HG03342 (cell line): ENCODE results near the gene HSPA1A.
"Not testable (repeated sequence)": the region's sequence is repeated elsewhere in the genome, so short reads cannot be mapped to it uniquely, and the experiment has no call there.

Experiments
- ATAC-seq: cut with Tn5 transposase; IDR thresholded peaks from one replicate; pipeline ENCODE4 v1.9.1; 2021; ENCODE audit warnings: mild to moderate bottlenecking, moderate library complexity; ENCODE audit not compliant: unreplicated experiment

Gene HSPA1A

DNA sequence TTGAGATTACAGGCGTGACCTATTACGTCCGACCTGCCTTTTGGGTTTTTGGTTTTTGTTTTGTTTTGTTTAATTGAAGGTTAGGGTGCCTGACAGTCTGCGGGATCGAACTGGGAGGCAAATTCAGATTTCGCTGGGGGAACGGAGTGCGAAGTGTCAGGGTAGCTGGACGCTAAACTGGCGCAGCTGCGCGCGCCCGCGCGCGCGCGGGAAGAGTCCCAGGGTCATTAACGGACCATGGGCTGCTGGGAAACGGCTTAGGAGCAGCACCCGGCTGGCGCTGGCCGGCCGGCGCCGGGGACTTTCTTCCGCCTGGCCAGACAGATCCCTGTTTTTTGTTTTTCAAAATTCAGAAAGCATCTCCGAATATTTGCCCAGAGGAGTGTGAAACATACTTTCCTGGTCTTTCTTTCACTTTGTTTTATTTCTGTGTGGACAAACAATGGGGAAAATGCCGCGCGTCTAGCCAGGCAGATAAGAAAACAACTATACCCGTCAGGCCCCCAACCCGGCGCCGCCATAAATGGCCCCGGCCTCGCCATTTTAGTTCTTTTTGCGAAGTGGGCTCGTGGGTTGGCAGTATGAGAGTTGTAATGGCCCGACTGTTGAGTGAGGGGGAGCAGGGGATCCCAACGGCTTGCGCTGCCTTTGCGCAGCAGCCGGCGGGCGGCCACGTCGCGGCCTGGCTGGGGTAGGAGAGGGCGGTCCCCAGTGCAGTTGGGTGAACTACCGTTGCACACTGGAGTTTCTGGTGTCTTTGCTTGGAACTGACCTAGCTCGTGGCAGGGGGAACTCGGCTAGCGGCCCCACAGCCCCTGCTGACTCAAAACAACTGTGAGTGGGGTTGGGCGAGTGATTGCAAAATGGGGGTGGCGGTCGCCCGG lies 19.3 kb downstream of the HSPA1A start:
- no peak for ATAC-seq

DNA sequence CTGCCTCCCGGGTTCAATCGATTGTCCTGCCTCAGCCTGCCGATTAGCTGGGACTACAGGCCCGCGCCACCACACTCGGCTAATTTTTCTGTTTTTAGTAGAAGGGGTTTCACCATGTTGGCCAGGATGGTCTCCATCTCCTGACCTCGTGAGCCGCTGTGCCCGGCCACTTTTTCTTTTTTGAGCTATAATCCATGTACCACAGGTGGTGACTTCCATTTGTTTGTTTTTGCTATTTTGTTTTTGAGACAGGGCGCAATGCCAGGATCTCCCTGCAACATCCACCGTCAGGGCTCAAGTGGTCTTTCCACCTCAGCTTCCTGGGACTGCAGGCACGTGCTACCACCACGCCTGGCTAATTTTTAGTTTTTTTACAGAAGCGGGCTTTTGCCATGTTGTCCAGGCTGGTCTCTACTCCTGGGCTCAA lies 20.7 kb downstream of the HSPA1A start:
- no peak for ATAC-seq

DNA sequence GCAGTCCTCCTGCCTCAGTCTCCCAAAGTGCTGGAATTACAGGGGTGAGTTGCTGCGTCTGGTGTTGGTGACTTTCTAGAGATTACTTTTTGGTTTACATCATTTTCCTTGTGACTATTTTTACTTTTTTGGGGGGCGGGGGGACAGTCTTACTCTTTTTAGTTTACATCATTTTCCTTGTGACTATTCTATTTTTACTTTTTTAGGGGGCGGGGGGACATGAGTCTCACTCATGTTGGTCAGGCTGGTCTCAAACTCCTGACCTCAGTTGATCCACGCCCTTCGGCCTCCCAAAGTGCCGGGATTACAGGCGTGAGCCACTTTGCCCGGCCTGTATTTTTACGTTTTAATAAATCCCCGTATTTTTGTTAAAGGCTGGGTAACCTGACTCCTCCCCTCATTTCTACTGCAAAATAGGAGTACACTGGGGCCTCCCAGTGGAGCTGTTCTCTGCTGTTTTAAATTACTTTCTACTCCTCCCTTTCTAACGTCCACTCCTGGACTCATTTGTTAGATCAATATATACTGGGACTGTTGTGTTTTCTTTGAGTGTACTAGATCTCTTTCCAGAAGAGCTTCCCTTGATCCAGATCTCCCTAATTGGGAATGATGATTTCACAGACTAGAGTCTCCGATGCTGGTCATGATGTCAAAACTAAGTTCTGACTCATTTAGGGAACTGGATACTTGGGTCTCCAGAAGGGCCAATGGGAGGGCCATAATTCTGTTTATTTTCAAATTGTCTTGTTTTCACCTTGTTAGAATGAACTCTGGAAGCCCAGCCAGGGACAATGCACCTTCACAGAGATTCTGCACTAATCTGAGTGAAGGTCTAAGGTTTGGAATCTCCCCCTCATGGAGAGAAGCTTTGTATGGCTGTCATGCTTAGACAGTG lies 21.4 kb downstream of the HSPA1A start:
- no peak for ATAC-seq

DNA sequence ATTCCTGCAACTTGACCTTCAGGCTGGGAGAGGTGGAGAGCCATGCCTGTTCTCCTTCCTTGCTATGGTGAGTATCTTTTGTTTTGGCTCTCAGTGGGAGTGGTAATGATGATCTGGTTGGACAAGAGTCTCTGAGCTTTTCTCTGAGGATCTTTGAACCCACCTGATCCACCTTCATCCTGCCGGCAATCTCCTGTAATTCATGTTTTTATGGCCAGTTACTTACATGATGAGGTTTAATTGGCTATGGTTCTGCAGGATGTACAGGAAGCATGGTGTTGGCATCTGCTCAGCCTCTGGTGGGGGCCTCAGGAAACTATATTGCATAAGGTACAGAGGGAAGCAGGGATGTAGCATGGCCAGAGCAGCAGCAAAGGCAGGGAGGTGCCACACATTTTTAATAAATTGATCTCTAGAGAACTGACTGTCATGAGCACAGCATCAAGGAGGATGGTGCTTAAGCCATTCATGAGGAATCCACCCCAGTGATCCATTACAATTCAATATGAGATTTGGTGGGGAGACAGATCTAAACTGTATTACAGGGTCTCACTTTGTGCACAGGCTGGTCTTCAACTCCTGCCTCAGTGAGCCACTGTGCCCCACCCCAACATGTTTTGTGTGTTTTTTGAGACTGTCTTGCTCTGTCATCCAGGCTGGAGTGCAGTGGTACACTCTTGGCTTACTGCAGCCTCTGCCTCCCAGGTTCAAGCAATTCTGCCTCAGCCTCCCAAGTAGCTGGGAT lies 22.2 kb downstream of the HSPA1A start:
- ATAC-seq = no peak

DNA sequence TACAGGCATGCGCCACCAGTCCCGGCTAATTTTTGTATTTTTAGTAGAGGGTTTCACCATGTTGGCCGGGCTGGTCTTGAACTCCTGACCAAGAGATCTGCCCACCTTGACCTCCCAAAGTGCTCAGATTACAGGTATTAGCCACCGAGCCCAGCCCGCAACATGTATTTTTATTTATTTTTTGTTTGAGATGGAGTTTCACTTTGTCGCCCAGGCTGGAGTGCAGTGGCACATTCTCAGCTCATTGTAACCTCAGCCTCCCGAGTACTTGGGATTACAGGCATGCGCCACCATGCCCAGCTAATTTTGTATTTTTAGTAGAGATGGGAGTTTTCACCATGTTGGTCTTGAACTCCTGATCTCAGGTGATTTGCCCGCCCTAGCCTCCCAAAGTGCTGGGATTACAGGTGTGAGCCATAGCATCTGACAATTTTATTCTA lies 22.8 kb downstream of the HSPA1A start:
- ATAC-seq = not testable (repeated sequence)

DNA sequence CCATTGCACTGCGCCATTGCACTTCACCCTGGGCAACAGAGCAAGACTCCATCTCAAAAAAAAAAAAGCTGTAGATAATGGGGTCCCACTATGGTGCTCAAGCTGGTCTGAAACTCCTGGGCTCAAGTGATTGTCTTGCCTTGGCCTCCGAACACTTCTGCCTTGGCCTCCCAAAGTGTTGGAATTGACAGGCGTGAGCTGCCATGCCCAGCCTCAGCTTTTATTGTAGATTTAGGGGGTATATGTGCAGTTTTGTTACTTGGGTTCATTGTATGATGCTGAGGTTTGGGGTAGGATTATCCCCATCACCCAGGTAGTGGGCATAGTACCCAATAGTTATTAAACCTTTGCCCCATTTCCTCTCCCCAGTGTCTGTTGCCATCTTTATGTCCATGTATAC lies 23.6 kb downstream of the HSPA1A start:
- no peak for ATAC-seq

DNA sequence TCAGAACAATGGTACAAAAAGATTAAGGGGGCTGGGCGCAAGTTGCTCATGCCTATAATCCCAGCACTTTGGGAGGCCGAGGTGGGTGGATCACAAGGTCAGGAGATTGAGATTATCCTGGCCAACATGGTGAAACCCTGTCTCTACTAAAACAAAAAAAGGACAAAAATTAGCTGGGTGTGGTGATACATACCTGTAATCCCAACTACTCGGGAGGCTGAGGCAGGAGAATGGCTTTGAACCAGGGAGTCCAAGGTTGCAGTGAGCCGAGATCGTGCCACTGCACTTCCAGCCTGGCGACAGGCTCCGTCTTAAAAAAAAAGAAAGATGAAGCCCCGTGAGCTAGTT lies 24.4 kb downstream of the HSPA1A start:
- ATAC-seq = not testable (repeated sequence)

DNA sequence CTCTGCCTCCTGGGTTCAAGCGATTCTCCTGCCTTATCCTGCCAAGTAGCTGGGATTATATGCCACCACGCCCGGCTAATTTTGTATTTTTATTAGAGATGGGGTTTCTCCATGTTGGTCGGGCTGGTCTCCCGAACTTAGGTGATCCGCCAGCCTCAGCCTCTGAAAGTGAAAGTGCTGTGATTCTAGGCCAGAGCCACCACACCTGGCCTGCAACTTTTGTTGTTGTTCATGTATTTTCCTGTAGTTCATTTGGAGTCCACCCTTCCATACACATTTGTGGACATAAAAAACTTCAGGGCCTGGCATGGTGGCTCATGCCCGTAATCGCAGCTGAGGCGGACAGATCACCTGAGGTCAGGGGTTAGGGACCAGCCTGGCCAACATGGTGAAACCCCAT lies 26.7 kb downstream of the HSPA1A start:
- ATAC-seq = no peak

DNA sequence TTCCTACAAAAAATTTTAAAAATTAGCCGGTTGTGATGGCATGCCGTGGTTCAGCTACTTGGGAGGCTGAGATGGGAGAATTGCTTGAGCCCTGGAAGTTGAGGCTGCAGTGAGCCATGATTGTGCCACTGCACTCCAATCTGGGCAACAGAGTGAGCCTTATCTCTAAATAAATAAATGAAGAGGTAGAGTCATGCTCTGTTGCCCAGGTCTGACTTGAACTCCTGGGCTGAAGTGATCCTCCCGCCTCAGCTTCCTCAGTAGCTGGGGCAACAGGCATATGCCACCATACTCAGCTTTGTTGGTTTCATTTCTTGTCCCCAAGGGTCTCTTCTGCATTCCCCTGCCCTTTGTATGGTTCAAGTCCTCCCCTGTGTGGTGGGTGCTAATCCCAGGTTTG lies 29.2 kb downstream of the HSPA1A start:
- ATAC-seq = no peak

GRCh38 chr6:31847276-31847978 lies 32.1 kb downstream of the HSPA1A start:
- ATAC-seq = no peak

- ATAC-seq = no peak
Observed at GRCh38 chr6:31850765-31851484, 35.6 kb downstream of the HSPA1A start.

DNA sequence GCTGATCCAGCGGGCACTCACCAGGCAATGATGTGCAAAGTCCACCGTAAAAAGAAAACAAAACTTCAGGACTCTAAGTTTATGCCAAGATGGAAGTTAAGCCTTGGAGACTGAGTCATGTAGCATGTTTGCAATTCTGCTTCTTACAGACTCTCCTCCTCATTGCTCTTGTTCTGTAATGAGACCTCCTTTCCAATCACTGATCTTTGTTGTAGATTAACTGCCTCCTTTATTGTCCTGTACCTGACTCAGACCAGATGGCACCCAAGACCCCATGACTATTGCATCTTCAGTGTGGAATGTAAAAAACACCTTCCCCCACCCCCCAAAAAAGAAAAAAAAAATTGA lies 36.1 kb downstream of the HSPA1A start:
- no peak for ATAC-seq

DNA sequence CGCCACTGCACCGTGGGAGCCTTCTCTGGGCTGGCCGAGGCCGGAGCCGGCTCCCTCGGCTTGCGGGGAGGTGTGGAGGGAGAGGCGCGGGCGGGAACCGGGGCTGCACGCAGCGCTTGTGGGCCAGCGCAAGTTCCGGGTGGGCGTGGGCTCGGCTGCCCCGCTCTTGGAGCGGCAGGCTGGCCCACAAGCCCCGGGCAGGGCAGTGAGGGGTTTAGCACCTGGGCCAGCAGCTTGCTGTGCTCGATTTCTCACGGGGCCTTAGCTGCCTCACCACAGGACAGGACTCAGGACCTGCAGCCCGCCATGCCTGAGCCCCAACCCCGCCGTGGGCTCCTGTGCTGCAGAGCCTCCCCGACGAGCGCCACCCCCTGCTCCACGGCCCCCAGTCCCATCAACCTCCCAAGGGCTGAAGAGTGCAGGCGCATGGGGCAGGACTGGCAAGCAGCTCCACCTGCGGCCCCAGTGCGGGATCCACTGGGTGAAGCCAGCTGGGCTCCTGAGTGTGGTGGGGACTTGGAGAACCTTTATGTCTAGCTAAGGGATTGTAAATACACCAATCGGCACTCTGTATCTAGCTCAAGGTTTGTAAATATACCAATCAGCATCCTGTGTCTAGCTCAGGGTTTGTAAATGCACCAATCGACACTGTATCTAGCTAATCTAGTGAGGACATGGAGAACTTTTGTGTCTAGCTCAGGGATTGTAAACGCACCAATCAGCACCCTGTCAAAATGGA lies 36.8 kb downstream of the HSPA1A start:
- not testable (repeated sequence) for ATAC-seq

DNA sequence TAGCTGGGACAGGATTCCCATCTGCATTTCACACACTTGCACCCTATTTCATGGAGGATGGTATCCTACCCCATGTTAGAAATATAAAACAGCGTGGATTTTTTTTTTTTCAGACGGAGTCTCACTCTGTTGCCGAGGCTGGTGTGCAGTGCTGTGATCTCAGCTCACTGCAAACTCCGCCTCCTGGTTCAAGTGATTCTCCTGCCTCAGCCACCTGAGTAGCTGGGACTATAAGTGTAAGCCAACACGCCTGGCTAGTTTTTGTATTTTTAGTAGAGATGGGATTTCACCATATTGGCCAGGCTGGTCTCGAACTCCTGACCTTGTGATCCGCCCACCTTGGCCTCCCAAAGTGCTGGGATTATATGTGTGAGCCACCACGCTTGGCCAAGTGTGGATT lies 42.4 kb downstream of the HSPA1A start:
- ATAC-seq = not testable (repeated sequence)

- ATAC-seq = no peak
Observed at GRCh38 chr6:31858707-31859106, 43.4 kb downstream of the HSPA1A start.

DNA sequence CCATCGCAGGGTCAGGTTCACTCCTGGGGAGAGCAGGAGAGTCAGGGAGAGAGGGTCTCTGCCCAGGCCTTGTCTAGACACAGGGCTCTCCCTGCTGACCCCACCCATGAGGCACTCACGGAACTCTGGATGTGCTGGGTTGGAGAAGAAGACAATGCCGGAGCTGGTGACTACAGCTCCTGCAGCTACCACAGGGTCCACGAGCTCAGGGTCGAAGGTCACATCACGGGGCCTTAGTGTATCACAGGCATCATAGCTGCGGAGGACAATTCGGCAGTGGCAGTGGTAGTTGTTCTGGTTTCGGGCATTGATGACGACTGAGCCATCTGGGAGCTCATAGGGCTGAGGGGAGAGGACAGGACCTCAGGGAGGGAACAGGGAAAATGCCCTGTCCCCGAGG lies 44.6 kb downstream of the HSPA1A start:
- ATAC-seq = no peak

DNA sequence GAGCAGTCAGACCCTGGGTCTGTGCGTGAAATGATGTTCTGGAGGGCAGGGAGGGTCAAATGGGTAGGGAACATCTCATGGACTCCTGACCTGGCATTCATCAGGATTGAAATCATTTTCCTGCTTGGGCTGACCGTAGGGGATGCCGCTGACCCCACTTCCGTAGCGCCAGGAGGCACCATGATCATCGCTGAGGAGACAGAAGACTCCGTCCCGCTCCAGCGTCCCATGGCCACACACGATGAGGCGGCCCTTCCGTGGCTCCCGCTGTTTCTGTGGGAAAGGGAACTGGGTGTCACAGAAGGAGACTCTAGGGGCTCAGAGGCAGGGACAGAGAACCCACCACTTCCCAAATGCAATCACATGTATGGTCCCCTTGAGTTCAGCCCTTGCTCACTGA lies 45.0 kb downstream of the HSPA1A start:
- ATAC-seq = no peak

- ATAC-seq = no peak
Observed at GRCh38 chr6:31861150-31861549, 45.8 kb downstream of the HSPA1A start.

GRCh38 chr6:31861919-31862343 lies 46.6 kb downstream of the HSPA1A start:
- ATAC-seq = no peak
